LNCAP (cell line): ENCODE results near the gene RAB11FIP4.

ENCODE experiments used
- CTCF ChIP-seq: fragments of 450-650 bp; IDR thresholded peaks from 2 replicates; pipeline ENCODE4 v1.5.1; 2017; ENCODE audit warnings: mild to moderate bottlenecking

The RAB11FIP4 gene

GRCh38 chr17:31491376-31492131 is 100.1 kb downstream of the RAB11FIP4 start:
- TF ChIP-seq CTCF = no peak

- TF ChIP-seq CTCF = no peak
These were observed 100.7 kb downstream of the RAB11FIP4 start for GRCh38 chr17:31492206-31492605.

- no peak for TF ChIP-seq CTCF
These were observed 101.6 kb downstream of the RAB11FIP4 start for GRCh38 chr17:31492880-31493655.

GRCh38 chr17:31493656-31494155 is 102.2 kb downstream of the RAB11FIP4 start:
- TF ChIP-seq CTCF = no peak

GRCh38 chr17:31494259-31495021 is 103.0 kb downstream of the RAB11FIP4 start:
- TF ChIP-seq CTCF = no peak

GRCh38 chr17:31495022-31495885 is 103.8 kb downstream of the RAB11FIP4 start:
- TF ChIP-seq CTCF = no peak
